Endometrium (tissue), 2 donors: ENCODE measurements around the gene SCN1B.
"Not testable (repeated sequence)": the region's sequence is repeated elsewhere in the genome, so short reads cannot be mapped to it uniquely, and the experiment has no call there.

Experiments used
- FAIRE-seq: peaks from 2 replicates; lab custom pipeline; 2012; peaks lifted over from hg19 to GRCh38; lab: Jason Lieb, UNC
- donor health status: control.
- donor health status: control.

Gene SCN1B

DNA sequence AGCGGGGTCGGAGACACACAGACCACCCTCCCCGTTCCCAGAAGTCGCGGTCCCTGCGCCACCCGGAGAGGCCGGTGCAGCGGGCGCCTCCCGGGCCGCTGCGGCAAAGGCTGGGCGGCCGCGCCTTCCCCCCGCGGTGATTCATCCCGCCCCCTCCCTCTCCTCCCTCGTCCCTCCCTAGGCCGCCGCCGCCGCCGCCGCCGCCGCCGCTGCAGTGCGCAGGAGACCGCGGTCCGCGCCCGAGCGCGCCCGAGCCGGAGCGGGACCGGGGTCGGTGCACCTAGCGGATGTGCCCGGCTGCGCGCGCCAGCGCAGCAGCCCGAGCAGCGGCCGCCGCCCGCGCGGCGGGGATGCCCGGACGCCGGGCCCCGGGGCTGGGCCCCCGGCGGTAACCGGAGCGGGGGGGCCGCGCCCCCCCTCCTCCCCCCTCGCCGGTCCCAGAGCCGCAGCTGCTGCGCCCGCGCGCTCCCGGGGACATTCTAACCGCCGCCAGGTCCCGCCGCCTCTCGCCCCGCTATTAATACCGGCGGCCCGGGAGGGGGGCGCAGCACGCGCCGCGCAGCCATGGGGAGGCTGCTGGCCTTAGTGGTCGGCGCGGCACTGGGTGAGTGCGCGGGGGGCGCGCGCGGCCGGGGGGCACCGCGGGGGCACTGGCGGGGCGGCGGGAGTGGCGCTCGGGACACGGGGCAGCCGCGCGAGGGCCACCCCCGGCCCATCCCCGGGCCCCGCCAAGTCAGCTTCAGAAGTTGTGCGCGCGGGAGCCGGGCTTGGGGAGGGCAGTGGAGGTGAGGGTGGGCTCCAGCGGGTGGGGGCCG is at the start of gene SCN1B:
Gene SCN1B, plus strand, starts transcription at position 214 of the 815 bp plus-strand sequence. Its CDS starts 351 bp downstream, at position 565.
- FAIRE-seq, result no peak

DNA sequence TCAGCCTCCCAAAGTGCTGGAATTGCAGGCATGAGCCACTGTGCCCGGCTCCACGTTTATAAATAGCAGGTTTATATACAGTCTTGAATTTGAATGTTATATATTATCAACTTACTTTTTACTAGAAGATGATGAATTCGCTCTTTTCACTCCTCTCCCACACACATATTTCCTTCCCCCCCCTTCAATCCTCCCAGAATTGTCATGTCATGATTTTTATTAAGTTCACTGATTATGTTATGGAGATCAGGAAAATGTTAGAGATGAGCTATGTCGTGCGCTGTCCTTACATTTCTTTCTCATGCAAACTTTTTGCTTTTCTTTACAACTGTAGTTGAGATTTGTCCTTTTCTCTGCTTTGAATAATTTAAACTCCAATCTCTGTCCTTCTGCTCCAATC is 48.0 kb upstream of the SCN1B start:
- no peak for FAIRE-seq

DNA sequence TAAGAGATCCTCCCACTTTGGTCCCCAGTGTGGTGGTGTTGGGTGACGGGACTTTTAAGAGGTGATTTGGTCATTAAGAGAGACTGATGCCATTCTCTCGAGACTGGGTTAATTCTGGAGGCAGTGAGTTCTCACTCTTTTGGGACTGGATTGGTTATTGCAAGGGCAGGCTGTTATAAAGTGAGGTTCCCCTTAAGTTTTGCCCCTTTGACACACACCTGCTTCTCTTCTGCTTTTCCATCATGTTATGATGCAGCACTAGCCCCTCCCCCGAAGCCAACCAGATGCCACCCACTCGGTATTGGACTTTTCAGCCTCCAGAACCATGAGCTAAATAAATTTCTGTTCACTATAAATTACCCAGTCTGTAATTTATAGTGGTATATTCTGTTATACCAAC is 46.5 kb upstream of the SCN1B start:
- no peak for FAIRE-seq

DNA sequence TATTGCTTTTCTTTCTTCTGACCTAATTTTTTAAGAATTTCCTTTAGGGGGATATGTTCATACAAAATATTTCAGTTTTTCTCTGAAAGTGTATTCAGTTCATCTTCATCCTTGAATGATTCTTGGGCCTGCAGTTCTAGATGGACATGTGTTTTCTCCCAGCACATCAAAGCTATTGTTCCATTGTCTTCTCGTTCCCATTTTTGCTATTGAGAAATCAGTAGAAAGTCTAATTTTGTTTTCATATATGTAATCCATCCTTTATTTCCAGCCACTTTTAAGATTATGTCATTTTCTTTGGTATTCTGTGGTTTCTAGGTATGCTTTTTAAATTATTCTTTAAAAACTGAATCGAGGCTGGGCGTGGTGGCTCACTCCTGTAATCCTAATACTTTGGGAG is 46.0 kb upstream of the SCN1B start:
- no peak for FAIRE-seq

DNA sequence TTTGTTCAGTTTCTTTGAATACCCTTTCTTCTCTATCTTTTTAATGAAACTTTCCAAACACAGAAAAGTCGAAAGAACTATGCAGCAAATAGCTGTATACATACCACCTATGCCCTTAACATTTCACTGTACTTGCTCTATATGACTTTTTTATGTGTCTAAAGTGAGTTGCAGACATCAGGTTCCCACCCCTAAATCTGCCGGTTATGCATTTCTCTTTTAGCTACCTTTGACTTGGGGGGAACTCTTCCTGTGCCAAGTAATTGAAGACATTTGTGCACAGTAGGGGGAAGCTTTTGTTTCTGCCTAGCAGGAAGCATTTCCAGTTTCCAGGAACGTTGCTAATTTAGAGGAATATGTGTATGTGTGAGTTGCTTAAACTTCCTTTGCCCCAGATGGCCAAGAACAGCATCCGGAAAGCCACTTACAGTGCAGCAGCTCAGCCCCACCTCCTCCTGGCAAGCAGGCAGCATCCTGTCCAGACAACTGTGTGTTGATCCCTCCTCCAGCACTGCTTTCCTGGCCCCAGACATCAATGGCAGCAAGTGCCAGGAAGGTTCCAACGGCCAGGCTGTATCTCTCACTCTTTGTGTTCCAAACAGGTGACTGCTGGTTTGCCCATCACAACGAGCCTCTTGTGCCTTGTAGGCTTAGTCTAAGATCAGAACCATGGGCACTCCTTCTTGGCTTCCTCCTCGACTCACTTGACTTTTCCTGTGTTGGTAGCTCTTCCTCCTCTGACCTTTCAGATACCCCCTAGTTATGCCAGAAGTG is 44.8 kb upstream of the SCN1B start:
- no peak for FAIRE-seq

DNA sequence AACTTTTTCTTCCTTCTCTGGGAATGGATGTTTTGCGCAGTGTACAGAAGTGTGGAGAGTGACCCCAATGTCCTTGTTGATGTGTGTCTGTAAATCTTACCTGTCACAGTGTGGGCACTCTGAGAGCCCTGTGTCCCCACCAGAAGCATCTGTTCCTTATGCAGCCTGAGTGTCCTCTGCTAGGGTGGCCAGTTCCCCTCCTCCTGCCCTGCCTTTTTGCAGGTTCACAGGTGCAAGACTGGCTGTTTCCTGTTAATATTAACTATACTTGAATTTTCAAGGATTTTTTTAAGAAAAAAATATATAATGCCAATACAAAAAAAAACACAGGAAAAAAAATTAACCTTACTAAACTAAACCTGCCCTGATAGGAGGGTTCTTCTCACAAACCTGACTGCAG is 42.2 kb upstream of the SCN1B start:
- FAIRE-seq, result no peak

DNA sequence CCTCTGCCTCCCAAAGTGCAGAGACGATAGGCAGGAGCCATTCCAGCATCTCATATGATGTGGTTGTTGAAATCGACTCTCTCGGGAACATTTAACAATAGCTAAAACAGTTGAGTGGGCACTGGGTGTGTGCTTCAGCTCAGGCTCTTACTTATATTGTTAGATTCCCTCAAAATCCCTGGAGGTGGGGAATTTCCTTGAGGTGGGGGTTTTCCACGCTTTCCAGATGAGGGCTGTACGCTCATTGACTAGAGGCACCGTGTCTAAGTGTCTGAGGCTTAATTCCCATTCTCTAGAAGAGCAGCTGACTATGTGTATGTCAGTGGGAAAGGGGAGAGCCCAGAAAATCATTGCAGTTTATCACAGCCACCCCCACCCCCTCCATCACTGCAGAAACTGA is 41.0 kb upstream of the SCN1B start:
- FAIRE-seq, result no peak

DNA sequence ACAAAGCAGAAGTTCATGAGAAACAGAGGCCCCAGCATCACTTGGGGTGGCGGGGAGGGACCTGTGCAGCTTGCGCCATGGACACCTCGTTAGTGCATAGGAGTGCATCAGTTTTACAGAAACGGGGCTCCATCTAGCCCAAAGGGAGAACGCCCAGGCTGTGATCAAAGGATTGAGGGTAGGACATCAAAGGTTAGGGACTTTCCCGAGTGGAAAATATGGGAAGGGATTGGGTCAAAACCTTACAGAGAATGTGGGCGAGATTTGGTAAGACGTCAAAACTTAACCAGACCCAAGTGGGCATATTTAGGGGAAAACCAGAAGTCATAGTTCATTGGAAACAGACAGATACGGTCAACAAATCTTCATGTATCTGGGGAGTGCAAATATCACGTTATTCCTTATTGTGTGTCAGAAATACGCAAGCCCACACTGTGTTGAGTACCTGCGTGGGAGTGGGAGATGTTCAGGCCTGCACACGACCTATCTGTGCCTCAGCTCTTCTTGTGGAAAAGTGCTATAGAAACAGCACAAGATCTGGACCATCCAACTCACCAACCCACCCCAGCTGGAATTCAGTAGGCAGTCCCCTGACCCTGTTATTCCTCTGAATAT is 39.6 kb upstream of the SCN1B start:
- FAIRE-seq, result no peak

DNA sequence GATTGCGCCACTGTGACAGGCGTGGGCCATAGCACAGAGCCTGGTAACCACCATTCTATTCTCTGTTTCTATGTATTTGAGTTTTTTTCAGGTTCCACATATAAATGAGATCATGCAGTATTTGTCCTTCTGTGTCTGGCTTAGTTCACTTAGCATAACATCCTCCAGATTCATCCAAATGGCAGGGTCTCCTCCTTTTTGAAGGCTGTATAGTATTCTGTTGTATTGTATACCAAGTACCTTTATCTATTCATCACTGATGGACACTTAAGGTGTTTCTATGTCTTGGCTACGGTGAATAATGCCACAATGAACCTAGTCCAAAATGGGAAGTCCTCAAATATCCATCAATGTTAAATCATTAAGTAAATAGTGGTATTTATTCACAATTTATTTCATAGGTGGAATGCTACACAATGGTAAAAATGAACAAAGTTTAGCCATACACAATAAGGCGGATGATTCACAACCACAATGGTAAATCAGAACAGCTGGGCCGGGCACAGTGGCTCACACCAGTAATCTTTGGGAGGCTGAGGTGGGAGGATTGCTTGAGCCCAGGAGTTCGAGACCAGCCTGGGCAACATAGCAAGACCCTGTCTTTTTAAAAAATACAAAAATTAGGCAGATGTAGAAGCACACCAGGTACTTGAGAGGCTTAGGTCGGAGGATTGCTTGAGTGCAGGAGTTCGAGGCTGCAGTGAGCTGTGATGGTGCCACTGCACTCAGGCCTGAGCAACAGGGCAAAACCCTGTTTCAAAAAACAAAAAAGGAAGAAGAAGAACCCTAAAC is 38.5 kb upstream of the SCN1B start:
- no peak for FAIRE-seq

DNA sequence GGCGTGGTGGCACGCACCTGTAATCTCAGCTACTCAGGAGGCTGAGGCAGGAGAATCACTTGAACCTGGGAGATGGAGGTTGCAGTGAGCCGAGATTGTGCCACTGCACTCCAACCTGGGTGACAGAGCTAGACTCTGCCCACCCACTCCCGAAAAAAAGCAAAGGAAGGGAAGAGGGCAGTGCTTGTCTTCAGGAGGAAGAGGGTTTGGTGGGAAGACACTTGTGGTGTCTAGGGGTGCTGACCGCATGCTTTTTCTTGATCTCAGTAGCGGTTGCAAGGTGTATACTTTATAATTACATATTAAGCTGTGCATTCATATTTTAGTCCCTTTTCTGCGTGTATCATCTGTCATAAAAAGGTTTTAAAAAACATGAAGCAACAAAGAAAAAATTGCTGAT is 37.7 kb upstream of the SCN1B start:
- FAIRE-seq, result not testable (repeated sequence)

DNA sequence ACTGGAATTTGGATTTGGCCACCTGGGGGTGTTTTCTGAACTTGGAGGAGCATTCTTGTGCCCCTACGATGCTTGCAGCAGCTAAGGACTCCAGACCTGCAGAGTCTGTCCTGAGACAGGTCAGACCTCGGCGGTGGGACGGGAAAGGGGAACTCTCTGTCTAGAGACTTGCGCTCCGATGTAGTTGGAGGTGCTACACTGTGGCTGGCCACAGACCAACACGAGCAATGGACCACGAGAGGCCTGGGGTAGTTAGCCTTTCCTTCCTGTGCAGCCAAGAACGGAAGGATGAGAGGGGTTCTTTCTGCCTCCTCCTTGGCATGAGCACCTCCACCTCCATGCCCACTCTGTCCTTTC is 36.0 kb upstream of the SCN1B start:
- no peak for FAIRE-seq

DNA sequence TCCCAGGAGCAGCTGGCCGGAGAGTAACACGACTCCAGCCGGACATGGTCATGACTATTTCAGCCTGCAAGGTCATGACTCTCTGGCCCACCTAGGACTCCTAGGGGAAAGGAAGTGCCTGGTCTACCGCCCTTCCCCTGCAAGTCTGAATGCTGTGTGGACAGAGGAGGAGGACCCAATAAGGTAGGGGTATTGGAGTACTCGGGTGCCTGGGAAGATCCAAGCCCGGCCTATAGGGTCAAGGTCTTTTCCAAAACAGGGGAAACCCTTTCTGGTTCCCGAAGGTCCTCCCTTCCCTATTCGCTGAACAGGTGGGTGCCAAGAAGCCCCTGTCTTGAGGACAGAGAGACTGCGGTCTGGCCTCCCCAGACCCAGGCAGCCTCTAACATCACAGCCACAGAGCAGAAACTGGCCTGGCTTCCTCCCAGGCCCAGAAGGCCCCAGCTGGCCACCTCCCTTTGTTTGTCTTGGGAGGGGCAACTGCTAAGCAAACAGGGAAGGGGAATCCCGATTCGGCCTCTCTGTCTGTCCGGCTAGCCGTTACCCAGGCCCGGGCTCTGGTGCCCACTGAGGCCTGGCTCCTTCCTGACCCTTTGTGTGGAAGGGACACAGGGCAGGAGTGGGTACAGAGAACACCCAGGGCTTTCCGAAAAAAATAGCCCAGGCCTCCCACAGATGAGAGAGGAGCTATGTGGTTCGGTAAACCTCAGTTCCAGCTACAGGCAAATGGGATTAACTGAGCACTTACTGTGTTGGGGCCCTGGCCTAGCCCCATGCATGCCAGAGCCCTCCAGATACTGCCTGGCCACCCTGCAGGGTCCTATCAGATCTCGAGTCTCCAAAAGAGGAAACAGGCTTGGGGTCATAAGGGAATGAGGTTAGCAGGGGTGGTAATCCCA is 35.4 kb upstream of the SCN1B start:
- no peak for FAIRE-seq

DNA sequence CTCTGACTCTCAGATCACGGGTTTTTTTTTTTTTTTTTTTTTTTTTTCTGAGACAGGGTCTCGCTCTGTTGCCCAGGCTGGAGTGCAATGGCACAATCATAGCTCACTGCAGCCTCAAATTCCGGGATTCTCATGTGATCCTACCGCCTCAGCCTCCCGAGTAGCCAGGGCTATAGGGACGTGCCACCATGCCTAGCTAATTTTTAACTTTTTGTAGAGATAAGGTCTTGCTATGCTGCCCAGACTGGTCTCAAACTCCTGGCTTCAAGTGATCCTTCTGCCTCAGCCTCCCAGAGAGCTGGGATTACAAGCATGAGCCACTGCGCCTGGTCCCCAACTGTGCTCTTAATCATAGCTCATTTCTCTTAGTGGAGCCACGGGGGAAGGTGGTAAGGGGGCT is 34.7 kb upstream of the SCN1B start:
- no peak for FAIRE-seq

DNA sequence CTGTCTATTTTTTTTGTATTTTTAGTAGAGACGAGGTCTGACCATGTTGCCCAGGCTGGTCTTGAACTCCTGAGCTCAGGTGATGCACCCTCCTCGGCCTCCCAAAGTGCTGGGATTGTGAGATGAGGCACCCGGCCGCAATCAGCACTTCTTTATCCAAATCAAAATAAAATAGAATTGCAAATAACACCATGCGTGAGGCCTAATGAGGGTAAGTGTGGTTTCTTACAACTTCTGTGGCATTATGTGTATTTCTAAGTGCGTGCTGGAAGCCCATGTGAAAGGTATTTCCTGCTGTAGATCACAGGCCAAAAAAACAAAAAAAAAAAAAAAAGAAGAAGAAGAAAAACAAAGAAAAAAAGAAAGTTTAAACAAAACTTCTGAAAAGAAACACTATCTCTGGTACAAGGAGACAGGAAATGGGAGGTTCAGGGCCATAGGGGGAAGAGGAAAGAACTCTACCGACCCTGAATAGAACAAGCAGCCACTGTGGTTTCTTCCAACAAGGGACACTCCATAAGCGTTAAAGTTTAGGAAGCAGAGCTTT is 33.1 kb upstream of the SCN1B start:
- no peak for FAIRE-seq

DNA sequence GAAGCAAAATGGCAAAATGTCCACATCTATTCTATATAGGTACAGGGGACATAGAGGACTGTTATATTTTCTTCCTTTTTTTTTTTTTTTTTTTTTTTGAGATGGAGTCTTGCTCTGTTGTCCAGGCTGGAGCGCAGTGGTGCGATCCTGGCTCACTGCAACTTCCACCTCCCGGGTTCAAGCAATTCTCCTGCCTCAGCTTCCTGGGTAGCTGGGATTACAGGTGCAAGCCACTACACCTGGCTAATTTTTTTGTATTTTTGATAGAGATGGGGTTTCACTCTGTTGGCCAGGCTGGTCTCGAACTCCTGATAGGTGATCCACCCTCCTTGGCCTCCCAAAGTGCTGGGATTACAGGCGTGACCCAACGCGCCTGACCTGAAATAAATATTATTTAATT is 32.0 kb upstream of the SCN1B start:
- FAIRE-seq, result not testable (repeated sequence)

DNA sequence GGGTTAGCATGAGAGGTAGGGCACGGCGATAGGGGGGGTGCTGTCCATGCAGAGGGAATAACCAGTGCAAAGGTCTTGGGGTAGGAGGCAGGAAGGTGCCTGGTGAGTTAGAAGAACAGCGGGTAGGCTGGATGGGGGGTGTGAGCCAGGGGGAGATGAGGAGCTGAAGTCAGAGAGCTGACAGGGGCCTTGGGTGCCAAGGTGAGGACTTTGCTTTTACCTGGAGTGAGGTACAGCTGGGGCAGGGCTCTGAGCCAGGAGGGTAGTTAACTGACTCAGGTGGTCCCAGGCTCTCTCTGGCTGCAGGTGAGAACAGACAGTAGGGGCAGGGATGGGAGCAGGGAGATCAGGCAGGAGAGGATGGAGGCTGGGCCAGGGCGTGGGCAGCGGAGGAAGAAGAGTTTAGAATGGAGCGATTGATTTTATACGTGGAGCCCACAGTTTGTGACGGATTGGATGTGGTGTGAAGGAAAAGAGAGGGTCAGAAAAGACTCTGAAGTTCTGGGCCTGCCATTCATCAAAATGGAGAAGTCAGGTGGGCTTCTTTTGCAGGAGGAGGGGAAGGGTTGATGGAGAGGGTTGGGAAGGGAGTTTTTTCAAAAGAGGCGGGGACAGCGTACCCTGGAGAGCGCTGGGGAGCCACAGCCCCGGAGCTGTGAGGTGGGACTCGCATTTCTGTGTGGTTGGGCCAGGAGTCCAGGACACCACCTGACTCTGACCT is 31.3 kb upstream of the SCN1B start:
- no peak for FAIRE-seq

DNA sequence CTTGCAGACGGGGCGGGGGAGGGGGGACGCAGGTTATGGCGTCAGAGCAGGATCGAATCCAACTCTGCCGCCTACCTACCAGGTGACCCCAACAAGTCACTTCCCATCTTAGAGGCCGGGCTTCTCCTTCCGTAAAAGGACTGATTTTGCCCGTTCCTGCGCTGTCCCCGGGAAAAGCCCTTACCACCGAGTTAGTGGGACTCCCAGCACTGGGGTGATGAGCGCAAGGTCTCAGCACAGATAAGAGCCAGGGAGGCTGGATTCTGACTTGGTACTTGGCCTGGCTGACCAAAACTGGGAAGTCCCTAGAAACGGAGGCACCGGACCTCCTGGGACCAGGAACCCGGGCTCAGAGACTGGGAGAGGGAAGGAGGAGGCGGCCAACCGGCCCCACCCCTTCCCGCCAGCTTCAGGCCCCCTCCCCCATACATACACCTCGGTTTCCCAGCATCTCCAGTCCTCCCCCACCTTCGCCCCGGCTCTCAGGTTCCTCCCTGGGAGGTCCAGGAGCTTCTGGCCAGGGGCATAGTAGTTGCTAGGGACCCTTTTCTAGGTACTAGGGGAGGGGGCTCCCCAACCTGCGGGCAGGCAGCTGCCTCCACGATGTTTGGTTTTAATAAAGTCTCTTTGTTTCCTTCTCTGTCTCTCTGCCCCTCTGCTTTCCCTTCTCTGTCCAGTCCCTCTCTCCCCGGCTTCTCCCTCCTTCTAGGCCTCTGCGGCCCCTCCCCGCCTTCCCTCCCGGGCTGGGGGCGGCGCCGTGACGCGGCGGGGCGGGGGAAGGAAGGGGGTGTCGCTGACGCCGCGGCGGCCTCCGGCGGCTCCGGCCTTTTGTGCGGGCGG is 30.6 kb upstream of the SCN1B start, which contains the start of gene GRAMD1A:
Gene GRAMD1A, plus strand, starts transcription at position 826 of the 840 bp plus-strand sequence. CDS start 156 bp downstream, outside the sequence.
- no peak for FAIRE-seq

DNA sequence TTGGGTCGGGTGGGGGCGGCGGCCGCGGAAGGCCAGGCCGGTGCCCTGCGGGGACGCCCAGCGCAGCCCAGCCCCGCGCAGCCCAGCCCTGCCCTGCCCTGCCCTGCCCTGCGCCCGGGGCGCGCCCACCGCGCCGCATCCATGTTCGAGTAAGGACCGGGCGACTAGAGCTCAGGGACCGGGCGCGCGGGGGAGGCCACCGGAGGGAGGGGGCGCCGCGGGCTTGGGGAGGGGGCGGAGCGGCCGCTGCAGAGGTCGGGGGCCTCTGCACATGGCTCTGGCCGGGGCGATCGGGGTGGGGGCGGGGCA is 30.0 kb upstream of the SCN1B start:
- FAIRE-seq, result no peak
